HG02840 (cell line): ENCODE data around the gene CUL3.
"Not testable (repeated sequence)": the region's sequence is repeated elsewhere in the genome, so short reads cannot be mapped to it uniquely, and the experiment has no call there.

Experiments used
- ATAC-seq: cut with Tn5 transposase; IDR thresholded peaks from one replicate; pipeline ENCODE4 v1.9.1; 2021; ENCODE audit warnings: mild to moderate bottlenecking, moderate library complexity, moderate number of reproducible peaks; ENCODE audit not compliant: unreplicated experiment, low FRiP score

Gene CUL3

DNA sequence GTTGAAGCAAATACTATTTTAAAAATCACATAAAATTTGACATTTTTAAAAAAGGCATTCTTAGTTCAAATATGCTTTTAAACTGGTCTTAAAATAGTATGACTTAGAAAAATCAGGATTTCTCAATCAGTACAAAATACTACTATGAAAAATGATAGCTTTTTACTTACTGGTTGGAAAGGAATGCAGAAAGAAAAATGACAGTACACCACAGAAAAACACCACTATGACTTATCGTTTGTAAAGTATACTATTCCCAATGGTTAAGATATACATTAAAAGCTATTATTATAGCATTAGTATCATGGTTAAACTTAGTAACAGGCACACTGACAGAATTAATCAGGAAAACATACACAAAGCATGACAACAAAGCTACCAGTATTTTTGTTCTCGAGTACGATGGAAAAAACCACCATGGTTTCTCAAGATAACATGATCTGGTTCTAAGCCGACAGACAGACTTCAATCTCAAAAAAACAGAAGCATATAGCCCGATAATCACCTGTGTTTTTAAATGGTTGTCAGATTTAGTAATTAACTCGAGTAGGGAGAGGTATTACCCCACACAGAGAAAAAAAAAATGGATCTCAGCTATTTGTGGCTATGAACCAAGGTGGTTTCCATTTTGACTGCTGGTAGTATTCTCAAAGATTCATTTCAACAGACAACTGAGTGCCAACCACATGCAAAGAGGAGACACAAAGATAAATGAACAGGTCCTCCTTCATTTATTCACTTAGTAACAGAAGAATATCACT lies 39.1 kb downstream of the CUL3 start:
- no peak for ATAC-seq

GRCh38 chr2:224543939-224544338 lies 41.2 kb downstream of the CUL3 start:
- no peak for ATAC-seq

GRCh38 chr2:224538561-224539138 lies 46.5 kb downstream of the CUL3 start:
- no peak for ATAC-seq

DNA sequence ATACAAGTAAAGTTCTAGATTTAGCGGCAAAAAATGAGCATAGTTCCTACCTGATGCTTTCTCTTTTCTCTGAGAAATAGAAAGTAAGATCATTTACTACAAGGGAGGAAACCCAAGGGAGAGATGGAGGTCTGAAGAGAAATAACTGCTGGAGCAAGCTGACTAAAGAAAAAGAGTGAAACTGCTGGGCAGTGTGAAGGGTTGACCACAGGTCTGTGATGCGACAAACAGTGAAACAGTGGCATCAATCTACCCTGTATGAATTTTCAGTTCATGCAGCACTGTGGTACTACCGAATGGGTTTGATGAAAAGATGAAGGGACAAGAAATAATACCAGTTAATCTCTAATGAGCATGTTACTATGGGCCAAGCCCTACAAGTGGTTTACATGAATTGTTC lies 52.2 kb downstream of the CUL3 start:
- ATAC-seq = no peak

GRCh38 chr2:224532441-224532840 lies 52.7 kb downstream of the CUL3 start:
- ATAC-seq = no peak

DNA sequence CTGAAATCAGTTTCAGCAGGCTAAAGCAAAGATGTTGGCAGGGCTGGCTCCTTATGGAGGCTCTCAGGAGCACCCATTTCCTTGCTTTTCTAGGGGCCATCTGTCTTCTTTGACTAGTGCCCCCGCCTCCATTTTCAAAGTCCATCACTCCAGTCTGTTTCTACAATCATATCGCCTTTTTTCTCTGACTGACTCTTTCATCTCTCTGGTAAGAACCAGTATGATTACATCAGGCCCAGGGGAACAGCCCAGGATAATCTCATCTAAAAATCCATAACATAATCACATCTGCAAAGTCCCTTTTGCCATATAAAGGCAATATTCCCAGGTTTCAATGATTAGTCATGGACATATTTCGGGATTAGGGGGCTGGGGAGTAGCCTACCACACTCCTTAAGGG lies 57.0 kb downstream of the CUL3 start:
- ATAC-seq = no peak

GRCh38 chr2:224525774-224526173 lies 59.4 kb downstream of the CUL3 start:
- ATAC-seq = no peak

DNA sequence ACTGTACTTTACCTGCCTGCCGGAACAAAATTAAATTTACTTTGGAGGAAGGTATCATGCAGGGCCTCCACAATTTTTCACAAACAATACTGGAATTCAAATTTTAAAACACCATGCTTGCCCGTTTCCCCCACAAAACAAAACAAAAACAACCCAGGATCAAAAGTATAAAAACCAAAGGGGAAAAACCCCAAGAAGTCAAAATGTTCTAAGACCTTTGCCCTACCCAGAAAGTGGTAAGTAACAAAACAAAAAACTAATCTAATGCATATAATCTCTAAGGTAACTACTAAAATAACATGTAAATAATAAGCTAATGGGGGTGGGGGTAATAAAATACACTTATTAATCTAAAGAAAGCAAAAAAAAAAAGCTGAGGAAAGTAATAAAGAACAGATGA lies 60.5 kb downstream of the CUL3 start:
- no peak for ATAC-seq

DNA sequence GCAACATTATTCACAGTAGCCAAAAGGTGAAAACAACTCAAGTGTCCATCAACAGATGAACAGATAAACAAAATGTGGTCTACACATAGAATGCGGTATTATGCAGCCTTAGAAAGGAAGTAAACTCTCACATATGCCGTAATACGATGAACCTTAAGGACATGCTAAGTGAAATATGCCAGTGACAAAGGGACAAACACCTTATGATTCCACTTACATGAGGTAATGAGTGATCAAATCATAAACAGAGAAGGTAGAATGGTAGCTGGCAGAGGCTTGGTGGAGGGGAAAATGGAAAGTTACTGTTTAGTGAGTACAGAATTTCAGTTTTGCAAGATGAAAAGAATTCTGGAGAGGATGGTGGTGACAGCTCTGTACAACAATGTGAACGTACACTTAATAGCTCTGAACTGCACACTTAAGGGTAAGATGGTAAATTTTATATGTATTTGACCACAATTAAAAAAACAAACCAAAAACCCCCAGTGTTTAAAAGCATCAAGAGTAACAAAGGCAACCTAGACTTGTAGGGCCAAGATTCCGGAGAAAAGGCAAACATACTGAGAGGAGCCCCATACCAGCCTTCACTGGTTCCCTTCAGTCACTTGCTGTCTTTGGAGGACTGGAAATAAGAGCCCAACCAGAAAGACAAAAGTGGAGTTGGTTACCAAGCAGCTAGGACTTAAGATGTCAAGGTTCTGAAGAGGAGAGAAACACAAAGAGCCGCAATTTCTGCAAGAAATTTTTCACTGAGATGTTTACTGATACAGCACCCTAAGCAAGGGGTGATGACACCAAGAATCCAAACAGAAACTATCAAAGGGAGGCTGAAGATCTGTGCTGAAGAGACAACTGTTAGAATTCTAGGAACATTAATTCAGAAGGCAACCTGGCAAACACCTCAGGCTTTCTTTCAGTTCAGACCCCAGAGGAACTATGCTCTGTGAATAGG lies 61.3 kb downstream of the CUL3 start:
- ATAC-seq = no peak

- not testable (repeated sequence) for ATAC-seq
Observed at GRCh38 chr2:224522483-224522882, 62.7 kb downstream of the CUL3 start.

DNA sequence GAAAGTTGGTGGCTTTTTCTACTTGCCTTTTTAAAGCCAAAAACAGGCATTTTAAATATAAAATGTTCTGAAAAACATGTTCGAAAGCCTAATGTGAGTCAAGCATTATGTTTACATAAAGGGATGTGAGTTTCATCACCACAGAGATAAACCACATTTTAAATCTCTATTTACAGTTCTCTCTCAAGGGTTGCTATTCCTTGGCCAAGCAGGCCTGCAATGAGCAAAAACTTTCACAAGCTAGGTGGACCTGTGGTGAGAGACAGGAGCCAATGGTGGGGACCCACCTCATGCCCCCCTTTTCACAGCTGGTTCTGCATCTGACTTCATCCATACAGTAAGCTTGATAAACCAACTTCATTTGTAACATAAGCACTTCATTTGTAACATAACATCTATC lies 65.1 kb downstream of the CUL3 start:
- peak; percentile 69 for ATAC-seq

DNA sequence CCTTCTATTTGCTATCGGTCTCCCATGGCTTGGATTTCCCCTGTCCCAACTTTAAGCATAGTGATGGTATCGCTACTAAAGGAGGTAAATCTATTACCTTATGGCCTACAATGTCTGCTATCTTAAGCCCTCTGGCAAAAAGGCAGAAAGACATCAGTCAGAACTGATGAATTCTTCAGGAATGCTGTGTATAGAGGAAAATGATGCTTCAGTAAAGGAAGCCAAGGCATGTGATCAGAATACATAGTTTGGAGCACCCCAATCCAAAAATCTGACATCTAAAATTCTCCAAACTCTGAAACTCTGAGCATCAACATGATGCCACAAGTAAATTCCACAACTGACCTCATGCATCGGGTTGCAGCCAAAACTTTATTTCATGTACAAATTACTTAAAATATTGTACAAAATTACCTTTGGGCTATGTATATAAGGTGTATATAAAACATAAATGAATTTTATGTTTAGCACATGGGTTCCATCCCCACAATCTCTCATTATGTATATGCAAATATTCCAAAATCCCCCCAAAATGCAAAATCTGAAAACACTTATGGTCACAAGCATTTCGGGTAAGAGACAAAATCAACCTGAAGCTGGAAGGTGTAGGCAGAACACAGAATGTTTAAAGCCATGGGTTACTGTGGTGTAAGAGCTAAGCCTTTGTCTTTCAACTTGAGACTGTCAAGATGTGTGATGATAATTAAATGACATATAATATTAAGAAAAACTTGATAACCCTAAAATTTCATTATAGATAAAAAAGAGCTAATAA lies 66.2 kb downstream of the CUL3 start:
- ATAC-seq = no peak

DNA sequence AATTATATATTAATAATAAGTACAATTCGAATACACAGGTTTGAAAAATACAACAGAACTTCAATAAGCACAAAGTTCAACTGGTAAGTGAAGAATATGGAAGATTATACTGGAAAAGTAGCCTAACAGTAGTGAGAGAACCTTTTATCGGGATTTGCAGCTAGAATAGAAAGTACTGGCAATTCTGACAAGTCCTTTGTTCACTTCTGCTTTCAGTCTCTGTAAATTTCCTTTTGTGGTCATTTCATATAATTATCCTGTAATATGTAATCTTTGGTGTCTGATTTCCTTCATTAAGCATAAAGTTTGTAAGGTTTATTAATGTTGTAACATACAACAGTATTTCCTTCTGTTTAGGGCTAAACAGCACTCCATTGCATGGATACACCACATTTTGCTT lies 67.2 kb downstream of the CUL3 start:
- no peak for ATAC-seq

DNA sequence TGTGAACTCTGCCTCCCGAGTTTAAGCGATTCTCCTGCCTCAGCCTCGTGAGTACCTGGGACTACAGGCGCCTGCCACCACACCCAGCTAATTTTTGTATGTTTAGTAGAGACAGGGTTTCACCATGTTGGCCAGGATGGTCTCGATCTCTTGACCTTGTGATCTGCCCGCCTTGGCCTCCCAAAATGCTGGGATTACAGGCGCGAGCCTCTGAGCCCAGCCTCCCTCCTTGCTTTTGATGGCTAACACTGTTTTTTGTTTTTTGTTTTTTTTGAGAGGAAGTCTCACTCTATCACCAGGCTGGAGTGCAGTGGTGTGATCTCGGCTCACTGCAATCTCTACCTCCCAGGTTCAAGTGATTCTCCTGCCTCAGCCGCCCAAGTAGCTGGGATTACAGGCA lies 68.8 kb downstream of the CUL3 start:
- ATAC-seq = not testable (repeated sequence)

DNA sequence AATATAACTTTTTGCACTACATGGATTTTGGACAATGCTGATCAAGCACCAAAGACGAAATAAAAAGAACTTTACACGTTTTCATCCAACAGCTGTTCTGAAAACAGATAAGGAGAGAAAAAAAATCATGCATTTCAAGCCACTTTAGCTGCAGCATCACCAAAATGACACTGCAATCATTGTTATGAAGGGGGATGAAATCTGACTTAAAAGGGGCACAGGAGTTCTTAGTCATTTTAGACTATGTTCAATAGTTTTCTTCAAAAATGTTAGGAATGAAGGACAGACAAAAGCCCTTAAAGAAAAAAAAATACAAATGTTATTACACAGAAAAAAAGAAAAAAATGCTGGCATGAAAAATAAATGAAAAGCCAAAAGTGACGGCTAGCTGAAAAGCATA lies 71.2 kb downstream of the CUL3 start:
- no peak for ATAC-seq

- no peak for ATAC-seq
Observed at GRCh38 chr2:224507789-224508188, 77.4 kb downstream of the CUL3 start.

GRCh38 chr2:224506494-224506893 lies 78.7 kb downstream of the CUL3 start:
- no peak for ATAC-seq

DNA sequence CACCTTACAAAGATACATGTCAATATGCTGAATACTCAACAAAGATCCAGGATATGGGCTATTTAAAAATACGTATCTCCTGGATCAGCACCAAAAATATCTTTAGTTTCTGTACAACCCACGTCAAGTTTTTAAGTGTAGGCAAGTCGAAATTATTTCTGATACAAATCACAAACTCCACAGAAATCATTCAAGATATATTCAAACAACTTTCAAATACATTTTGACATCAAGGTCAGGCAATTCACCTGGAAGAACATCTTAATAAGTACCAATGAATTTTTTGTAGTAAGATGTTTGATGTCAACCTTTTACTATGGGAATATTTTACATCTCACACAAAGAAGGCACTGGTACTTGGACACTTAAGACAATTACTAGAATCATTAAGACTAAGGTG lies 86.2 kb downstream of the CUL3 start:
- no peak for ATAC-seq

- no peak for ATAC-seq
Observed at GRCh38 chr2:224492531-224492930, 92.6 kb downstream of the CUL3 start.

DNA sequence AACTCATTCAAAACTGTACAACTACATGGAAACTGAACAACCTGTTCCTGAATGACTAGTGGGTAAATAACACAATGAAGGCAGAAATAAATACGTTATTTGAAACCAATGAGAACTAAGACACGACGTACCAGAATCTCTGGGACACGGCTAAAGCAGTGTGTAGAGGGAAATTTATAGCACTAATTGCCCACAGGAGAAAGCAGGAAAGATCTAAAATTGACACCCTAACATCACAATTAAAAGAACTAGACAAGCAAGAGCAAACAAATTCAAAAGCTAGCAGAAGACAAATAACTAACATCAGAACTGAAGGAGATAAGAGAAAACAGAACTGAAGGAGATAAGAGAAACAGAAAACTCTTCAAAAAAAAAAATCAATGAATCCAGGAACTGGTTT lies 97.2 kb downstream of the CUL3 start:
- not testable (repeated sequence) for ATAC-seq
